ENCODE results near the gene MYH7B.

DNA sequence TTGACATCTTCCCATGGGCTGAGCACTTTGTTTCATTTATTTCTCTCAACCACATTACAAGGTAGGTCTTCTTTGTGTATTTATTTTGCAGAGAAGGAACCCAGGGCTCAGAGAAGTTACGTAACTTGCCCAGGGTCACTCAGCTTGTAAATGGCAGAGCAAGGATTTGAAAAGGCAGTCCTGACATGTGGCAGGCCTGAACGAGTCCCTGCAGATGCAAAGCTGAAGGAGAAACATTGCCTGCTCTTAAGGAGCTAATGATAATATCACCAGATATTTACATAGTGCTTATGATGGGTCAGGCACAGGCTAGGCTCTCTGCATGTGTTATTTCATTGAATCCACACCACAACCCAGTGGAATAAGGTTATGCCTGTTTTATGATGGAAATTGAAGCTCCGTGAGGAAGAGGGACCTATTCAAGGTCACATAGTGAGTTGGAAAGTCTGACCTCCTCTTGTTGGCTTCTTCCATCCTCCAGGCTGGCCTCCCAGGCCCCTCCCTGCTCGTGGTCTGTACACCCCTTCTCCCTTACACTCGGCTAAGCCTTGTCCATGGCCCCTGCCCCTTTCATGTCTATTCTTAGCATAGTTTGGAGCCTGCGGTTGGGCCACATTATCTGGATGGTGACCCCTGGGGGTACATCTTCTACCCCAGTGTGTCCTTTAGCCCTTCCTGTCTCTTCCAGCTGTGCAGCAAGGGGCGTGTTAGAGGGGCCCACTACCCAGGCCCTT is 12.5 kb downstream of the MYH7B start:
- TF ChIP-seq, protein P1, sequence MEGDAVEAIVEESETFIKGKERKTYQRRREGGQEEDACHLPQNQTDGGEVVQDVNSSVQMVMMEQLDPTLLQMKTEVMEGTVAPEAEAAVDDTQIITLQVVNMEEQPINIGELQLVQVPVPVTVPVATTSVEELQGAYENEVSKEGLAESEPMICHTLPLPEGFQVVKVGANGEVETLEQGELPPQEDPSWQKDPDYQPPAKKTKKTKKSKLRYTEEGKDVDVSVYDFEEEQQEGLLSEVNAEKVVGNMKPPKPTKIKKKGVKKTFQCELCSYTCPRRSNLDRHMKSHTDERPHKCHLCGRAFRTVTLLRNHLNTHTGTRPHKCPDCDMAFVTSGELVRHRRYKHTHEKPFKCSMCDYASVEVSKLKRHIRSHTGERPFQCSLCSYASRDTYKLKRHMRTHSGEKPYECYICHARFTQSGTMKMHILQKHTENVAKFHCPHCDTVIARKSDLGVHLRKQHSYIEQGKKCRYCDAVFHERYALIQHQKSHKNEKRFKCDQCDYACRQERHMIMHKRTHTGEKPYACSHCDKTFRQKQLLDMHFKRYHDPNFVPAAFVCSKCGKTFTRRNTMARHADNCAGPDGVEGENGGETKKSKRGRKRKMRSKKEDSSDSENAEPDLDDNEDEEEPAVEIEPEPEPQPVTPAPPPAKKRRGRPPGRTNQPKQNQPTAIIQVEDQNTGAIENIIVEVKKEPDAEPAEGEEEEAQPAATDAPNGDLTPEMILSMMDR (conservative IDR thresholded peaks at IDR 0.05): no peak
- TF ChIP-seq ZFX (IDR thresholded peaks at IDR 0.05): no peak
